IPS-18c (cell line): Measurements from ENCODE around the gene CRTC1.

Source experiments
- H3K4me3 ChIP-seq: 2 replicates; pipeline ENCODE4 v1.7.0; 2013; ENCODE audit warnings: low read depth, mild to moderate bottlenecking, low read length, moderate library complexity; ENCODE audit not compliant: insufficient read depth
- H3K9me3 ChIP-seq: one replicate; pipeline ENCODE4 v1.6.1; 2013; ENCODE audit warnings: mild to moderate bottlenecking, low read length, moderate library complexity; ENCODE audit not compliant: control insufficient read depth, insufficient read depth

Gene CRTC1

GRCh38 chr19:18763674-18764590 lies 80.5 kb downstream of the CRTC1 start:
- Histone ChIP-seq H3K4me3 (no peak overlapping the region), H3K9me3 (no peaks in the 10 kb centered on the region)

DNA sequence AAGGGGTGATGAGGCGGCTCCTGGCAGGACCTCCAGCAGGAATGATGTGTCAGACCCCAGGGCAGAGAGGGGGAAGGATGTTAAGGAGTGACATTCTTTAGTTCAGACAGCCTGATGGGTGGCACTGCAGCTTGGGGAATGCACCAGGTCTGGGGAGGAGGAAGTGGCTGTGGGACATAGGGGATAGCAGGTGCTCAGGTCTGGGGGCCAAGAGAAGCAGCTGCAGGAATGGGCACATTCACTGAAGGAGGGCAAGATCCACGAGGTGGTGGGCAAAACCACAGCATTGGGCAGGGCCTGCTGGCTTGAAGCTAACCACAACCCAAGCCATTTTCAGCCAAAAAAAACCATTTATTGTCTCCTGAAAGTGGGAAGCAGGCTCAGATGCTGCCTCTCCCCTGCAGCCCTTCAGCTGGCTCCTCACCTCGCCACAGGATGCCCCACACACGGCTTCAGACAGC lies 81.1 kb downstream of the CRTC1 start:
- Histone ChIP-seq H3K4me3 (no peak overlapping the region), H3K9me3 (no peaks in the 10 kb centered on the region)

DNA sequence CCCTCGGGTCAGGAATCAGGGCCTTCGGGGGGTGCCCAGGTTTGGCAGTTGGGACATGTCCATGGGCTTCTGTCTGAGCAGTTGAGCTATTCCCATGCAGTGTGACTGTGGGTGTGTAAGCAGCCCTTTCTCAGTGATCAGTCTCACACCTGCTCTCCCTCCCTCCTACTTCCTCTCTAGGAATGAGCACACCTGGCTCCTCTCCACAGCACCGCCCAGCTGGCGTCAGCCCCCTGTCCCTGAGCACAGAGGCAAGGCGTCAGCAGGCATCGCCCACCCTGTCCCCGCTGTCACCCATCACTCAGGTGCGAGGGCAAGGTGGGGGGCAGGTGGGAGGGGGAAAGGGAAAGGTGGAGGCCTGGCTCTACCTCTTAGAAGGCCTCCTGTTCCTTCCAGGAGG lies 81.7 kb downstream of the CRTC1 start:
- Histone ChIP-seq H3K4me3 (no peak overlapping the region), H3K9me3 (no peaks in the 10 kb centered on the region)

DNA sequence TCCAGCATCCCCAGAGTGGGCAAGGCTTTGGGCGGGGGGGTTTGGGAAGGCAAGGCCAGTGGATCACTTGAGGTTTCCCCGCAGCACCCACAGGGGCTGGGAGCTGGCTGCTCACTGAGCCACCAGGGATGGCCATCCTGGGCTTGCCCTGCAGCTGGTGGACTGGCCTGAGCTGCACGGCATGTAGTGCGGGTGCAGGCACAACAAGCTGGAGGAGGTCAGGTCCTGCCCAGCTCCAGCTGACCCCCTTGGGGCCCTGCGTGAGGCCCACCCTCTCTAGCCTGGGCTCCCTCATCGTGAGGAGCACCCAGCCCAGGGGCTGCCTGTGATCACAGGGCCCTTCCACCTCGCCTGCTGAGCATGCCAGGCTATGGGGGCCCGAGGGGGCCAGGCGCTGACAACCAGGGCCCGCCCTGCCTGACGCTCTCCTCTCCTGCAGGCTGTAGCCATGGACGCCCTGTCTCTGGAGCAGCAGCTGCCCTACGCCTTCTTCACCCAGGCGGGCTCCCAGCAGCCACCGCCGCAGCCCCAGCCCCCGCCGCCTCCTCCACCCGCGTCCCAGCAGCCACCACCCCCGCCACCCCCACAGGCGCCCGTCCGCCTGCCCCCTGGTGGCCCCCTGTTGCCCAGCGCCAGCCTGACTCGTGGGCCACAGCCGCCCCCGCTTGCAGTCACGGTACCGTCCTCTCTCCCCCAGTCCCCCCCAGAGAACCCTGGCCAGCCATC lies 84.7 kb downstream of the CRTC1 start:
- no peaks in the 10 kb centered on the region for H3K9me3 ChIP-seq
- H3K4me3 ChIP-seq = no peak overlapping the region

DNA sequence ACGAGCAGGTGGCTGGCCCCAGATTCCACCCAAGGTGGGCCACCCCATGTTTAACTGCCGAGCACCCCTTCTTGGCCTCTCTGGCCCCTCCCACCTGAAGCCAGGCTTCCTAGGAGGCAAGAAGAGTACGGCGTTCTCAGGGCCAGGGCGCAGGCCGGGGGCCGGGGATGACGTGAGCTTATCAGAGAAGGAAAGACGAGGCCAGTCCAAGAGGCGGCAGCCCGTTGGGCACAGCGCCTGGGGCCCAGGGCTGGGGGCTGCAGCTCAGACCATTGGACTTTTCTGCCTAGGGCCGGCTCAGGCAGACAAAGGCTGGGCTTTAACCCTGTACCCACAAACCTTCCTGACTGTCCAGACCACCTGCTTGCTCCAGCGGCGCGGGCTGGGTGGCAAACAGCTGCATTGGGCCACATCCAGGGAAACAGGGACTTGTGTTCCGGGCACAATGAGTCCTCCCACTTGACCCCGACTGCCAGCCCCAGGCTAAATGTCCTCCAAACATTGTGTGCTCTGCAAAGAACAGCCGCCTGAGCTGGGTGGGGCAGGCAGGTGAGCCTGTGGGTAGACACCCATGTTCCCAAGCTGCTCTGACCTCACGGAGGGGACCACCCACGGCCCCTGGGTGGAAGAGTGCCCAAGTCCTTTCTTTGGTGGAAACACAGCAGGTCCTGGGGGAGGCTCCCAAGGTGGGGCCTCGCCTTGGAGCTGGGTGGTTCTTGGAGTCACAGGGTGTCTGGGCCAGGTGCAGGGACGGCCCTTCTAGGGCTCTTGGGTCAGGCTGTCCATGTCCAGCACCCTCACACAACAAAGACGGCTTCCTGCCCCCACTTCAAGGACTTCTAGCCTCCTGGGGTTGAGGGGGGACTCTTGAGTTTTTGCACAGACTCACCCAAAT lies 85.8 kb downstream of the CRTC1 start:
- Histone ChIP-seq H3K4me3 (no peak overlapping the region), H3K9me3 (no peaks in the 10 kb centered on the region)

GRCh38 chr19:18769989-18770528 lies 86.6 kb downstream of the CRTC1 start:
- H3K4me3 ChIP-seq = no peak overlapping the region

GRCh38 chr19:18770663-18771327 lies 87.3 kb downstream of the CRTC1 start:
- H3K9me3 ChIP-seq = no peaks in the 10 kb centered on the region
- no peak overlapping the region for H3K4me3 ChIP-seq

More at GRCh38 chr19:18769989-18770528, 86.6 kb downstream of the CRTC1 start:
- H3K9me3 ChIP-seq = no peaks in the 10 kb centered on the region

- Histone ChIP-seq H3K9me3 (no peaks in the 10 kb centered on the region), H3K4me3 (no peak overlapping the region)
Measured at GRCh38 chr19:18771328-18772242, 88.1 kb downstream of the CRTC1 start.

DNA sequence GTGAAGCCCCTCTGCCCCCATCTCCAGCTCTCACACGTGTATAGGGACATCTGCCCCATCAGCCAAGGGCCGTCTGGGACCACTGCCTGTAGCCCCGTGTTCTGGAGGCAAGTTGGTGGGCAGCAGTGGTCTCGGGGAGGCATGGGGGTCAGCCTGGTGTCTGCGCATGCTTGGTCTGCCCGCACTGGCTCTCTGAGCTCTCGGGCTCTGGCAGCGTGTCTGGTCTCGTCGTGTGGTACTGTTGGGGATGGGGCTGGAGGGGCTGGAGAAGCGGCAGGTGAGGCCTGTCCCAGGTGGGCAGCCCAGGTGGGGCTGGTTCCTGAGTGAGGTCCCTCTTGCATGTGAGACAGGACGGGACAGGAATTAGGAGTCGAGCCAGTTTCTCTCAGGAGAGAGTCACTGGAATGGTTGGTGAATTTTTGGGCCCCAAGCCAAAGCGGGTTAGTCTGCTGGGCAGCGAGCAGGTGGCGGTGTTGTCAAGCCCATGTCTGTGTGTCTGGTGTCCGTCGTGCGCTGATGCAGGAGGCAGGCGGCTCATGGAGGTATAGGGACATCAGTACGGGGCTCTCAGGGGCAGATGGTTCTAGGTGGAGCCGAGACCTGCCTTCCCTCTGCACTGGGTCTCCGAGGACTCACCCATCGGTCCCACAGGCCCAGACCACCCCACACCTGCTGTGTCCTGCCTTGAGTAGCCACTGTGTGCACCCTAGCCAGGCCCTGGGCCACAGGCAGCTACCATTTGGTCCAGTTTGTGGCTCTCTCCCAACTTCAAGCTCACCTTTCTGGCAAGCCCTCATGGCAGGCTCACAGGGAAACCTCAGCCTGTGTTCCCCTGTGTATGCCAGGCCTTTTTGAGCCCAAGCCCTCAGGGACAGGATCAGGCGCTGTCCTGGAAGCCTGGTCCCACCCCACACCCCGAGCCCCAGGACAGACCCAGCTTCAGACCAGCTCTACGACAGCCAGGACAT lies 89.4 kb downstream of the CRTC1 start:
- no peaks in the 10 kb centered on the region for H3K9me3 ChIP-seq
- no peak overlapping the region for H3K4me3 ChIP-seq

DNA sequence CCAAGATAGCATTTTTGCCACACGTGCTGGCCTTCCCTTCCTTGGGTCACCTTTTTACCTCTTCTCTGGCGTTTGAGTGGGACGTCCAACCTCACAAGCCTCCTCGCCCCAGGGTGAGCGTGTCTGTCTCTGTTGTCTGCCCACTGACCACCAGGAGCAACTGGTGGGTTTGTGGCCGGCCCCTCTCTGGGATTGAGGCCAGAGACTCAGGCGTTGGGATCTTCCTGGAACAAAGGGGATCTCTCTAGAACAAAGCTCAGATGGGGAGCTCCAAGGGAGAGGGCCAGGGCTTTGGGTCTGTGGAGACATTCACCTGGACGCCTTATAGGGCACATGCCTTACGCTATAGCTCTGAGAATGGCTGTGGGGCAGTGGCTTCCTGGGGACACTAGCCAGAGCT lies 90.2 kb downstream of the CRTC1 start:
- H3K9me3 ChIP-seq = no peaks in the 10 kb centered on the region
- no peak overlapping the region for H3K4me3 ChIP-seq

DNA sequence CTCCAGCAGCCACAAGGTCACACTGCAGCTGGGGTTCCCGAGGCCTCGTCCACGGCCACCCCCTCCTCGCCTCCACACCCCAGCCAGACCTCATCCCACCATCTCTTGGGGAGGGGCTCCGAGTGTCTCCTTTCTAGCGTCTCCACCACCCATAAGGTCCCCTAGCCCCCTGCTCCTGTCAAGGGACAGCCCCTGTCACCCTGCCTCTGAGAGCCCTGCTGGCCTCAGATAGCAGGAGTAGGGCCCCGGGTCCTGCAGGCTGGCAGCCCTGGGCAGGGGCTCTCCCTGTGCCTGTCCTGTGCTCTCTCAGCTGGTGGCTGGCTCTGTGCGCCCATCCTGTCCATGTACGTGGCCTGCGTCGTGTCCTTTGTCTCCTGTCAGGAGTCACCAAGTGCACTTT lies 90.6 kb downstream of the CRTC1 start:
- no peak overlapping the region for H3K4me3 ChIP-seq
- no peaks in the 10 kb centered on the region for H3K9me3 ChIP-seq

- no peaks in the 10 kb centered on the region for H3K9me3 ChIP-seq
Measured at GRCh38 chr19:18774782-18775444, 91.4 kb downstream of the CRTC1 start.

GRCh38 chr19:18775586-18776287 lies 92.3 kb downstream of the CRTC1 start:
- Histone ChIP-seq H3K4me3 (no peak overlapping the region), H3K9me3 (no peaks in the 10 kb centered on the region)

More at GRCh38 chr19:18774782-18775444, 91.4 kb downstream of the CRTC1 start:
- H3K4me3 ChIP-seq = no peak overlapping the region

DNA sequence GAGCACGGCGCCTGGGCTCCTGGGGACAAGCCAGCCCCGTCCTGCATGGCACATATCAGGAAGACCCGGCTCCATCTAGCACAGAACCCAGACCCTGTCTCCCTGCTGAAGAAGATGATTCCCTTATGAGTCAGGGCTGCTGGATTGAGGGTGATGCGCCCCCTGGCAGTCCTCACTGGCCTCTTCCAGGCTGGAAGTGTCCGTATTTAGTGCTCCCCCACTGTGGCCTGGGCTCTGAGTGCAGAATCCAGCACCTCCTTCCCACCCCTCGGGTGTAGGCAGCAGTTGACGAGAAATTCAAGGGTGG lies 92.8 kb downstream of the CRTC1 start:
- Histone ChIP-seq H3K4me3 (no peak overlapping the region), H3K9me3 (no peaks in the 10 kb centered on the region)
